Bone marrow (tissue), 2 donors: ENCODE results near the gene RPUSD1.

ENCODE experiments used
- DNase-seq, 2 donors: peaks; one replicate each; lab custom pipeline; 2025; lab: John Stamatoyannopoulos, UW

The RPUSD1 gene

GRCh38 chr16:819336-820043 is 31.3 kb upstream of the RPUSD1 start:
- no peak for DNase-seq

- DNase-seq = no peak
Measured at GRCh38 chr16:818592-818991, 30.4 kb upstream of the RPUSD1 start.

DNA sequence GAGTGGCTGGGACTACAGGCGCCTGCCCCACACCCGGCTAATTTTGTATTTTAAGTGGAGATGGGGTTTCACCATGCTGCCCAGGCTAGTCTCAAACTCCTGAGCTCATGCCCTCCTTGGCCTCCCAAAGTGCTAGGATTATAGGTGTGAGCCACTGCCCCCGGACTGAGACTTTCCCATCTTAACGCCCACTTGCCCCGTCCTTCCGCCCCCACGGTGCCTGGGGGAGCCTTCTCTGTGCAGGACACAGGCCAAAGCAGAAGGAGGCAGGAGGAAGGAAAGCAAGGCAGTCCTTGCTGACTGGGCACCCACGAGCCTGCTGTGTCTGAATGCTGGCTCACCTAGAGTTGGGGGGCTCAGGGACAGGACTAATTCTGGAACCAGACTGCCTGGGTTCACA is 30.0 kb upstream of the RPUSD1 start:
- DNase-seq = no peak

DNA sequence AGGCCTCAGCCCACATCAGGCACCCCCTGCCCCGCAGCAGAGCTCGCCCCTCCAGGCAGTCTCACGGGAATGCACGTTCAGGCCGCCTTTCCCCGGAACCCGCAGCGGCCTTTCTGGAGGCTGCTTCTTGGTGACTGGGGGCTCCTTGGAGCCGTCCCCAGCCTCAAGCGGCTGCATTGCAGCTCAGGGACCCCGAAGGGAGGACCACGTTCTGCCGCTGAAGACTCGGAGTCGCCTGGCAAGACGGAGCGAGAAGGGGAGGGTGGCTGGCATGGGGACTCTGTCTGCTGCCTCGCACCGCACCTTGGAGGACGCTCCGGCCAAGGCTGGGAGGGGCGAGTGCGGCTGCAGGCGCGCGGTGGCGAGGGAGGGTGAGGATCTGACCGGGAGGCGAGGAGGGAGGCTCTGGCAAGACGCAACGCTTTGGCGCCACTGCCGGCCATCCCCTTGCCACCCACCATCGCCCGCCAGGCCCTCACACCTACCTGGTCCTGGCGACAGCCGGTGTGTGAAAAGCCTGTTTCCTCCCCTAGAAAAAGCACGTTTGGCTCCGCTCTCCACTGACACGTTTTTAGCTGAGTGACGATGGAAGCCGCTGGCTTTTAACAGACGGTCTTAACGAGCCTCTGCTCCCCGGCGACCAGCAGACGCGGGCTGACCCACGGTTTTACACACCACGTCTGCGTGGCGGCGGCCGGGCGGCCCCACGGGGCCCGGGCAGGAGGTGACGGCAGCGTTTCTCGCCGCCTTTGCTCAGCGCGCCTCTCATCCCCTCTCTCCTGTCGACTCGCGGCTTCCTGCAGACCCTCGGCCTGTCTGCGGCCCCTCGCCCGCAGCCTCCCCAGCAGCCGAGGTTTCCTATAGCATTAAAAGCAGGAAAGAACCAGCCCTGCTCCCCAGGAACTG is 29.1 kb upstream of the RPUSD1 start:
- DNase-seq = no peak

DNA sequence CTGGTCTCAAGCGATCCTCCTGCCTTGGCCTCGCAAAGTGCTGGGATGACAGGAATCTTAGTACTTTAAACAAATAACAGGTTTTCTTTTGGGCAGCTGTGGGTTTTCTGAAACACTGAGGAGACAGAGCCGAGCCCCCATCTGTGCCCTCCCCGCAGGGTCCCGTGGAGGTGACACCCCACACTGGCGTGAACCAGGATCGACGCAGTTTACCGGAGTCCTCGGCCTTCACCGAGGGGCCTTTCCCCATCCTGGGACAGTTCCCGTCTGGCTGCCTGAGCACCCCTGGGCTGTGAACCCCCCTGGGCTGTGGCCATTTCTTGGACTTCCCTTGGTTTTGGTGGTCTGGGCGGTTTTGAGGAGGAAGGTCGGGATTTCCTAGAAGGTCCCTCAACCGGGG is 27.7 kb upstream of the RPUSD1 start:
- DNase-seq = no peak

- DNase-seq = no peak
Measured at GRCh38 chr16:814974-815373, 26.8 kb upstream of the RPUSD1 start.

DNA sequence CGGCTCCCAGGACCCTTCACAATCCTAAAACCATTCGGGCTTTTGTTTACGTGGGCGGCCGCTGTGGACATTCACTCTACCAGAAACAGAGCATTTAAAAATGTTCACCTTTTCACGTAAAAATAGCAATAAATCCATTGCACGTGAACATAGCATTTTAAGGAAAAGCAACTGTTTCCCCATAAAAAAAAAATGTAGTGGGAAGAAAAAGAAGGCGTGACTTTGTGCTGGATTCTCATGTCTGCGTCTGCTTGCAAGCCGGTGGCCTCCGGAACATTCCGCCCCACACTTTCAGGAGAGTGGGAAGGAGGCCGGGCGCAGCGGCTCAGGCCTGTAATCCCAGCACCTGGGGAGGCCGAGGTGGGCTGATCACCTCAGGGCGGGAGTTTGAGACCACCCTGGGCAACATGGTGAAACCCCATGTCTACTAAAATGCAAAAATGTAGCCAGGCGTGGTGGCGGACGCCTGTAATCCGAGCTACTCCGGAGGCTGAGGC is 25.8 kb upstream of the RPUSD1 start:
- no peak for DNase-seq

DNA sequence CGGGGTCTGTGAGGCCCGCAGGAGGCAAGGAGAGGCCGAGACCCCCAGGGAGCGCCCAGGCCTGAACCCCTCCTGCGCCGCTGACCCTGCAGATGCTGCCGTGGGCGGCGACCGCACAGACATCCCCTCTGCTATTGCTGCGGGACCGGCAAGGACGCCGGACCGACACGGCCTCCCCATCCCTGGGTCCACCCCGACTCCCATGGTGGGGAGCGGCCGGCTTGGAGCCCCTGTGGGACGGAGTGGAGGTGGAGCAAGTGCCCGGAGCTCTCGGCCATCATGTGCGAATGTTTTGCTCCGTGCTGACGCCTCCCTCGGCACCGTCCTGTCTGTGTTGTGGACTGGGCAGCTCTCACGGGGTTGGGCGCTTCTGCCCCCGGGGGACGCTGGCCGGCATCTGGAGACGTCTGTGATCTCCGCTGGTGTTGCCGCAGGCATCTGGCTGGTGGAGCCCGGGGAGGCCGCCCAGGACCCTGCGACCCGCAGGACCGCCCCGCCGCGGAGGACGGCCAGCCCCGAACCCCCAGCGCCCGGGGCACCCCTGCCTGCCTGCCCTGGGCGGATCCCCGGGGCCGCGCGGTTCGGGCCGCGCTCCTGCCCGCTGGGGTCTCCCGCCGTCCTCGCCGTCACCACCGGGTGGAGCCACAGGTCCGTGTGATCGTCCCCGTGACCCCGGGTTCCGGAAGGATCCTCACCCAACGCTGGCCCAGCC is 25.2 kb upstream of the RPUSD1 start:
- no peak for DNase-seq

DNA sequence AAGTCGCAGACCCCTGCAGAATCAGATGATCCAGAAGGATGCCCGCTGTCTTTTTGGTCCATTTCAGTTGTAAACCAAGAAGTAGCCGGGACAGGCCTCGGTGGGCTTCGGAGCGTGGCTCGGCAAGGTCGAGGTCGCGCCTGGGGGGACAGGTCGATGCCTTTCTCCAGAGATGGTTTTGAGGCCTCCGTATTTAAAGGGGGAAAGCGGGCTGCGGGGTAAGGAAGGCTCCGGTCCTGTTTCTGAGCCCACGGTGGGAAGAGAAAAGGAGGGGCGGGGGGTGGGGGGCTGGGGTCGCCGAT is 19.9 kb upstream of the RPUSD1 start:
- DNase-seq = no peak

DNA sequence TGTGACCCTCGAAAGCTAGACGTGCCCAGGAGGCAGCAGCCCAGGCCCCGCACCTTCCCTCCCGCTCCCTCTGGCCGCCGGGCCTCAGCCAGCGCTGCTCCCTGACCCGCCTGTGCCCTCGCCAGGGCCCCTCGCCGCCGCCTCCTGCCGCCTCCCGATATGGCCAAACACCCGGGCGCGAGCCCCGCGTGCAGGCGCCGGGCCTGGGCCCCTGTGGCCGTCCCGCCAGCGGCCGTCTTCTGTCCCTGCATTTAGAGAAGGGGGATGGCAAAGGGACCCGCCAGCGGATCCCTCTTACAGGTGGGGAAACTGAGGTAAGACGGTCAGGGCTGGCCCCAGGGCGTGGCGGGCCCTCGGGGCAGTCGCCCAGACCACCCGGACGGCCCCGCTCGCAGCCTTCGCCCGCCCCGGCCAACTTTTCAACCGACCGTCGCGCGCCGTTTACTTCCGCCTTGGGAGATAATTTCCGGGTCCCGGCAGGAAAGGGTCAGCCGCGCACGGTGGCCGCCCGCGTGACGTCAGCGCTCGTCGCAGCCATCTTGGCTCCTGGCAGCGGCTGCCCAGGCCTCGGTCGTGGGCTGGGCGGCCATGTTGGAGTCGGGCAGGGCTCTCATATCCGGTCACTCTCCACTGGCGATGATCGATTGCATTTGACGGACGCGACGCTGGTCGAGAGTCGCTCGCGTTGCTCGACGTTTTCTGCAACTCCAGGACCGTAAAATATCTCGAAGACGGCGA is 19.3 kb upstream of the RPUSD1 start:
- peak; percentile 55 to 67 for DNase-seq

DNA sequence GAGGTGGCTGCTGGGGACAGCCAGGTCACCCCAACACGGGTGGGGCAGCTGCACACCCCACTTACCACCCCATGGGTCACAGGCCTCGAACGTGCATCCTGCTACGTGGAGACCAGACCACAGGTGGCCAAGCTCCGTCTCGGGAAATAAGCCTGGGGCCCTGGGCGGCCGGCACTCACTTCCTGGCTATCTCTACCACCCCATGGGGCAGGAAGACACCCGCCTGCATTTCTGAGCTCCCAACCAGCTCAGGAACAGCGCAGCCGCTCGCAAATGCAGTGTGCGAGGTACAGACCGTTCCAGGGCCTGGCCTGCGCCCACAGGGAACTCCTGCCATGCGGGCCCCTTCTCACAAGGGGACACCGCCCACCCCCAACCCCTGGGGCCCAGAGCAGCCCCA is 17.3 kb upstream of the RPUSD1 start:
- DNase-seq = no peak

DNA sequence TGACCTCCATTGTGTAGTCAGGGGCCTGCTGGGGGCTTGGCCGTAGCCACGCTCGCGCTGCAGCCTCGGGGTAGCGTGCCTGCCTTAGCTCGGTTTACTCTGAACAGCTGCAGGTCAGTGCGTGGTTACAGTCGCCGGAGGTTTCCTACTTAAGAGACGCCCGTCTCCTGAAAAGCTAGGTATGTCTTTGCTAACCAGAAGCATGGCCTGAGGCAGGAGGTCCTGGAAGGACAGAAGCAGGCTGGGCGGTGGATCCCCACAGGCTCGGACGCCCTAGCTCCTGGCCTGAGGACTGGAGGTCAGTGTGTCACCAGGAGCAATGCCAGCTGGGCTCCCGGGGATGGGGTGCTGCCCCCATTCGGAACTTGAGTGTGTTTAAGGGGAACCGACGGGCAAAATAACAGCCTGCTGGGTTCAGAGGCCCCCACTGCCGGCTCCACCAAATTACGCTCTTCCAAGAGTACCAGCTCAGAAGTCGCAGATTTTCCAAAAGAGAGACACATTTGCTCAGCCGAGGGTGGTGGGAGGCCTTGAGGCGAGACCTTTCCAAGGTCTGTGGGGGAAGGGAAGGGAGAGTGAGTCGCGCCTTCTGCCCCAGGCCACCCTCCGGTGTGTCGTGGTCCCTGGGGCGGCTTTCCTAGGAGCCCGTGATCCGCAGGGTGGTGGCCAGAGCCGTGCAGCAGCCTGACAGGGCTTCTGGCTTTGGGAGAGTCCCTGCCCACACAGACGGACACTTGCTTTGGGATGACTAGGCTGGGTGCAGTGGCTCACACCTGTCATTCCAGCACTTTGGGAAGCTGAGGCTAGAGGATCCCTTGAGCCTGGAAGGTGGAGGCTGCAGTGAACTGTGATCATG is 16.2 kb upstream of the RPUSD1 start:
- DNase-seq = no peak

GRCh38 chr16:803754-804080 is 15.5 kb upstream of the RPUSD1 start:
- DNase-seq = no peak

DNA sequence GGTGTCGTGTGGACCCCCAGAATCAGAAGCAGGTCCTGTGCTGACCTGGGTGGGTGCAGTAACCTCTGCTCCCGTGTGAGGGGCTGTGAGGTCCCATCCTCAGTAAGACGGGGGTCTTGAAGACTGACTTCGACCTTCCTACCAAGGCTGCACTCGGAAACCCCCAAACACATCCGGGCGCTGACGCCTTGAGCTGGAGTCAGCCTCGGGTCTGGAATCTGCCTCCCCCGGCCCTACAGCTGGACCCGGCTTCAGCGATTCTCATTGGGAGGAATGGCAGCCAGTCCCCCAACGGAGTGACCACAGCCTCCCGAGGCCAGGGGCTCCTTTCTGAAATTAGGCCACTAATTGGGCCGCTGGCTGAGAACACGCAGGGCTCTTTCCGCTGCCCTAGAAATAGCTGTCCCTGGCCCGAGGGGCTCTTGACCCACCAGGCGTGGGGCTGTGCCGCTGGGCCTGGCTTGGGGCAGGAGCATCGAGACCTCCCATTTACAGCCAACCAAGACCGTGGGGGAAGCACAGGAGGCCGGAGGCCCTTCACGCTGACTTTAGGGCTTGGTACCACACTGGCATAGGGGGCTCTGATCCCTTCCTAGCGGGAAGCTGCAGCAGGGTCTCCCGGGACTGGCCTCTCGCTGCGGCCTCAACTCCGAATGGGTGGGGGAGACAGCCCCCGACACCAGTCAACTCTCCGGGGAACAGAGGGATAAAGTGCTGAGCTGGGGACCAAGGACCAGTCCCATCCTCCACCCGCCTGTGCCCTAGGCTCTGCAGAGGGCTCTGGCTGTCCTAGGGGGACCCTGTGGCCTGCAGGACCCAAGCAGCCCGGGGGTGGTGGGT is 15.0 kb upstream of the RPUSD1 start:
- DNase-seq = no peak

DNA sequence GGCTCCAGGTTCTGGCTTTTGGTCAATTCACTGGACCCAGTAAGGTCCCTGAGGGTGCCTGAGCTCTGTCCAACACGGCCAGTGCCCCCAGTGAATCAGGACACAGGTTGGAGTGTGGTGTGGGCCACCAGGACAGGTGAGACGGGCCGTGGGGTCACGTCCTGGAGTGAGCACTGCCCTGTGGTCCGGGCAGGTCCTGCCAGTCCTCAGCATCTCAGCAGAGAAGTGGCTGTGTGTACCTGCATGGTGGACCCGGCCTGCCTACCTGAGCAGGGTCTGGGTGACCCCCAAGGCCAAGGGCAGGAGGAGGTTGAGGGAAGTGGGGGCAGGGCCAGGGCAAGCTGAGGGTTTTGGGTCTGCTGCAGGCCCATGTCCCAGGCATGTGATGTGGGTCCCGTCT is 14.3 kb upstream of the RPUSD1 start:
- DNase-seq = no peak

- no peak for DNase-seq
Measured at GRCh38 chr16:801584-802363, 13.6 kb upstream of the RPUSD1 start.

- no peak for DNase-seq
Measured at GRCh38 chr16:800834-801511, 12.8 kb upstream of the RPUSD1 start.

GRCh38 chr16:799948-800833 is 12.0 kb upstream of the RPUSD1 start, which contains the start of gene GNG13:
Gene GNG13, minus strand, starts transcription at chr16:800734. Its CDS starts 1,657 bp downstream, at chr16:799077.
- no peak for DNase-seq
